ENCODE results near the gene CACNA2D4.

Gene CACNA2D4

GRCh38 chr12:1776170-1776921, 142.1 kb downstream of the CACNA2D4 start:
- DNase-seq (ENCODE audit: low spot score) = no peak

GRCh38 chr12:1773937-1774655, 144.4 kb downstream of the CACNA2D4 start:
- DNase-seq (ENCODE audit: low spot score) = no peak

GRCh38 chr12:1769809-1770494, 148.5 kb downstream of the CACNA2D4 start:
- DNase-seq (ENCODE audit: low spot score) = no peak

- DNase-seq (ENCODE audit: low spot score) = no peak
Measured at GRCh38 chr12:1768615-1769014, 149.8 kb downstream of the CACNA2D4 start.

- DNase-seq (ENCODE audit: low spot score) = no peak
Measured at GRCh38 chr12:1767407-1768090, 150.9 kb downstream of the CACNA2D4 start.

- no peak for DNase-seq (ENCODE audit: low spot score)
Measured at GRCh38 chr12:1766110-1766509, 152.3 kb downstream of the CACNA2D4 start.

- no peak for DNase-seq (ENCODE audit: low spot score)
Measured at GRCh38 chr12:1763153-1763552, 155.3 kb downstream of the CACNA2D4 start.

GRCh38 chr12:1761857-1762256, 156.6 kb downstream of the CACNA2D4 start:
- DNase-seq (ENCODE audit: low spot score) = no peak

- peak; percentile 72 for DNase-seq (ENCODE audit: low spot score)
Measured at GRCh38 chr12:1760566-1761382, 157.7 kb downstream of the CACNA2D4 start.

GRCh38 chr12:1758887-1759286, 159.6 kb downstream of the CACNA2D4 start:
- DNase-seq (ENCODE audit: low spot score) = no peak

GRCh38 chr12:1758376-1758775, 160.1 kb downstream of the CACNA2D4 start:
- DNase-seq (ENCODE audit: low spot score) = no peak

GRCh38 chr12:1750300-1750699, 168.2 kb downstream of the CACNA2D4 start:
- DNase-seq (ENCODE audit: low spot score) = no peak

GRCh38 chr12:1749019-1749418, 169.4 kb downstream of the CACNA2D4 start:
- no peak for DNase-seq (ENCODE audit: low spot score)

- peak; percentile 33 for DNase-seq (ENCODE audit: low spot score)
Measured at GRCh38 chr12:1747609-1748008, 170.8 kb downstream of the CACNA2D4 start.

GRCh38 chr12:1744932-1745331, 173.5 kb downstream of the CACNA2D4 start:
- no peak for DNase-seq (ENCODE audit: low spot score)

Data from SW480 (cell line).